Thyroid gland (tissue), 4 donors: Measurements from ENCODE around the gene PARD3B. TPM values are rescaled to one million over a fixed set of nuclear protein-coding genes. Genes with fewer than 3 reads are reported as not detected.

Source experiments
- DNase-seq, 2 donors: peaks; one replicate each; pipeline ENCODE4 v3.0.0-alpha.2; 2019
- H3K27ac ChIP-seq, 3 donors: fragments of 200-600 bp; sonication (generic); 1 replicate in 2 of 3; 2 replicates in 1 of 3; pipeline ENCODE4 v1.5.1; 2016 to 2019; ENCODE audit warnings: mild to moderate bottlenecking in 1 of 3, moderate library complexity in 1 of 3
- H3K27me3 ChIP-seq: fragments of 200-600 bp; sonication (generic); one replicate; pipeline ENCODE4 v1.5.1; 2019
- H3K36me3 ChIP-seq, 2 donors: fragments of 200-600 bp; sonication (generic); one replicate each; pipeline ENCODE4 v1.5.1; 2016 to 2019
- H3K4me1 ChIP-seq, 2 donors: fragments of 200-600 bp; sonication (generic); one replicate each; pipeline ENCODE4 v1.5.1; 2017 to 2019
- H3K4me3 ChIP-seq, 3 donors: fragments of 200-600 bp; sonication (generic); replicated peaks in 1 of 3; 1 replicate in 2 of 3; 2 replicates in 1 of 3; pipeline ENCODE4 v1.5.1; 2016; ENCODE audit warnings: mild to moderate bottlenecking in 1 of 3
- H3K9me3 ChIP-seq: fragments of 200-600 bp; sonication (generic); one replicate; pipeline ENCODE4 v1.5.1; 2017
- POLR2A ChIP-seq, 2 donors: fragments of 450-650 bp; IDR thresholded peaks; one replicate each; pipeline ENCODE4 v1.6.1; 2017; ENCODE audit warnings: antibody characterized with exemption in 2 of 2, mild to moderate bottlenecking in 2 of 2, moderate library complexity in 1 of 2
- WGBS, 2 donors: methylation state at CpG; one replicate each; pipeline ENCODE4 v1.1.5; 2017; 5-methylcytosine and 5-hydroxymethylcytosine counted together
- intact Hi-C: fragments of 100-400 bp; cut with DNase I; formaldehyde crosslinking; loops from one replicate; pipeline ENCODE4 v1.15.1; 2023
- total RNA-seq, 4 donors: library from RNA; depleted of rRNA; stranded (reverse); fragments of >200 nt; gene quantifications; one replicate each; pipeline ENCODE4 v1.2.3, GENCODE V29; 2016
- TF ChIP-seq, protein P1 (sequence below), 6 experiments: fragments of 200-600 bp in 3 of 6; fragments of 450-650 bp in 3 of 6; sonication (generic) in 3 of 6; IDR thresholded peaks; one replicate each; pipeline ENCODE4 v1.5.1; 2016 to 2019; ENCODE audit warnings: antibody characterized with exemption in 6 of 6, mild to moderate bottlenecking in 2 of 6, inconsistent platforms in 1 of 6, moderate library complexity in 1 of 6

Gene PARD3B
- total RNA-seq, 4 donors from 2014 or later = 27.0 to 43.4 (median 34.6) TPM

- DNase-seq = no peak
- intact Hi-C loops = no loop called here
- H3K4me1 ChIP-seq = no peaks in the 10 kb centered on the region
- H3K9me3 ChIP-seq = no peaks in the 10 kb centered on the region
- WGBS, 2 donors = 88 to 100% methylated on average over 2 of the region's 2 CpGs
- no peak overlapping the region for H3K27ac ChIP-seq
- TF ChIP-seq POLR2A (IDR thresholded peaks at IDR 0.05) = no peak
- TF ChIP-seq, protein P1, sequence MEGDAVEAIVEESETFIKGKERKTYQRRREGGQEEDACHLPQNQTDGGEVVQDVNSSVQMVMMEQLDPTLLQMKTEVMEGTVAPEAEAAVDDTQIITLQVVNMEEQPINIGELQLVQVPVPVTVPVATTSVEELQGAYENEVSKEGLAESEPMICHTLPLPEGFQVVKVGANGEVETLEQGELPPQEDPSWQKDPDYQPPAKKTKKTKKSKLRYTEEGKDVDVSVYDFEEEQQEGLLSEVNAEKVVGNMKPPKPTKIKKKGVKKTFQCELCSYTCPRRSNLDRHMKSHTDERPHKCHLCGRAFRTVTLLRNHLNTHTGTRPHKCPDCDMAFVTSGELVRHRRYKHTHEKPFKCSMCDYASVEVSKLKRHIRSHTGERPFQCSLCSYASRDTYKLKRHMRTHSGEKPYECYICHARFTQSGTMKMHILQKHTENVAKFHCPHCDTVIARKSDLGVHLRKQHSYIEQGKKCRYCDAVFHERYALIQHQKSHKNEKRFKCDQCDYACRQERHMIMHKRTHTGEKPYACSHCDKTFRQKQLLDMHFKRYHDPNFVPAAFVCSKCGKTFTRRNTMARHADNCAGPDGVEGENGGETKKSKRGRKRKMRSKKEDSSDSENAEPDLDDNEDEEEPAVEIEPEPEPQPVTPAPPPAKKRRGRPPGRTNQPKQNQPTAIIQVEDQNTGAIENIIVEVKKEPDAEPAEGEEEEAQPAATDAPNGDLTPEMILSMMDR (IDR thresholded peaks at IDR 0.05) = no peak
- H3K36me3 ChIP-seq = no peaks in the 10 kb centered on the region
- no peak overlapping the region for H3K4me3 ChIP-seq
- H3K27me3 ChIP-seq = no peaks in the 10 kb centered on the region
These were observed 825.5 kb downstream of the PARD3B start for GRCh38 chr2:205370726-205371125.

- TF ChIP-seq, protein P1 (IDR thresholded peaks at IDR 0.05) = no peak
- no peak for TF ChIP-seq POLR2A (IDR thresholded peaks at IDR 0.05)
- Histone ChIP-seq H3K27ac (no peak overlapping the region), H3K4me1 (no peaks in the 10 kb centered on the region), H3K9me3 (no peaks in the 10 kb centered on the region), H3K36me3 (no peaks in the 10 kb centered on the region), H3K27me3 (no peaks in the 10 kb centered on the region), H3K4me3 (no peak overlapping the region)
- intact Hi-C loops = no loop called here
- DNase-seq = no peak
These were observed 826.9 kb downstream of the PARD3B start for GRCh38 chr2:205372141-205372540.

GRCh38 chr2:205375461-205376448, 830.5 kb downstream of the PARD3B start:
- H3K9me3 ChIP-seq = no peaks in the 10 kb centered on the region
- TF ChIP-seq, protein P1 (IDR thresholded peaks at IDR 0.05) = no peak
- no peak for TF ChIP-seq POLR2A (IDR thresholded peaks at IDR 0.05)
- no peak overlapping the region for H3K27ac ChIP-seq
- intact Hi-C loops = no loop called here
- H3K27me3 ChIP-seq = no peaks in the 10 kb centered on the region
- H3K36me3 ChIP-seq = no peaks in the 10 kb centered on the region
- 70 to 77% methylated on average over 9 of the region's 9 CpGs for WGBS, 2 donors
- no peaks in the 10 kb centered on the region for H3K4me1 ChIP-seq
- DNase-seq = no peak
- no peak overlapping the region for H3K4me3 ChIP-seq

- DNase-seq = no peak
- H3K36me3 ChIP-seq = no peaks in the 10 kb centered on the region
- no peaks in the 10 kb centered on the region for H3K27me3 ChIP-seq
- TF ChIP-seq, protein P1 (IDR thresholded peaks at IDR 0.05) = no peak
- no peak for TF ChIP-seq POLR2A (IDR thresholded peaks at IDR 0.05)
- no peak overlapping the region for H3K27ac ChIP-seq
- H3K4me3 ChIP-seq = no peak overlapping the region
- intact Hi-C loops = no loop called here
- H3K4me1 ChIP-seq = no peaks in the 10 kb centered on the region
- H3K9me3 ChIP-seq = no peaks in the 10 kb centered on the region
These were observed 832.0 kb downstream of the PARD3B start for GRCh38 chr2:205377324-205377723.

GRCh38 chr2:205383601-205384000, 838.3 kb downstream of the PARD3B start:
- Histone ChIP-seq H3K27ac (no peak overlapping the region), H3K27me3 (no peaks in the 10 kb centered on the region), H3K9me3 (no peaks in the 10 kb centered on the region), H3K36me3 (no peaks in the 10 kb centered on the region), H3K4me1 (no peaks in the 10 kb centered on the region), H3K4me3 (no peak overlapping the region)
- intact Hi-C loops = no loop called here
- TF ChIP-seq, protein P1 (IDR thresholded peaks at IDR 0.05) = no peak
- TF ChIP-seq POLR2A (IDR thresholded peaks at IDR 0.05) = no peak
- WGBS, 2 donors = 96 to 99% methylated on average over 2 of the region's 2 CpGs
- DNase-seq = no peak
